GM23338 (cell line): ENCODE results near the gene MAP2K2.

Experiments
- CREB1 ChIP-seq: fragments of 250-450 bp; sonication (Bioruptor Pico); IDR thresholded peaks from 2 replicates; pipeline ENCODE4 v1.5.0; 2020; ENCODE audit warnings: low read depth, mild to moderate bottlenecking, moderate library complexity
- CTCF ChIP-seq, 2 experiments: fragments of 200-600 bp in 1 of 2; sonication (generic) in 1 of 2; conservative IDR thresholded peaks; 2 replicates each; pipeline versions ENCODE4 v1.5.1 to v1.6.1; 2016 to 2017; ENCODE audit warnings: antibody characterized with exemption in 2 of 2, low read depth in 2 of 2, mild to moderate bottlenecking in 2 of 2, moderate library complexity in 1 of 2
- EZH2 ChIP-seq: fragments of 200-600 bp; sonication (generic); IDR thresholded peaks from one replicate; pipeline ENCODE4 v1.8.0; 2017; ENCODE audit warnings: antibody characterized with exemption, mild to moderate bottlenecking, low read depth; ENCODE audit not compliant: unreplicated experiment
- EZH2phosphoT487 ChIP-seq: fragments of 200-600 bp; sonication (generic); IDR thresholded peaks from one replicate; pipeline ENCODE4 v1.8.1; 2018; ENCODE audit warnings: antibody characterized with exemption; ENCODE audit not compliant: unreplicated experiment
- JUNB ChIP-seq: IDR thresholded peaks from one replicate; pipeline ENCODE4 v1.6.1; 2016; ENCODE audit warnings: antibody characterized with exemption; ENCODE audit not compliant: unreplicated experiment
- POLR2AphosphoS5 ChIP-seq: IDR thresholded peaks from 2 replicates; pipeline ENCODE4 v1.6.1; 2016; ENCODE audit warnings: antibody characterized with exemption, low read depth
- REST ChIP-seq: IDR thresholded peaks from one replicate; pipeline ENCODE4 v1.6.1; 2018; ENCODE audit warnings: antibody characterized with exemption; ENCODE audit not compliant: unreplicated experiment
- STAT1 ChIP-seq: IDR thresholded peaks from one replicate; pipeline ENCODE4 v1.6.1; 2016; ENCODE audit warnings: antibody characterized with exemption; ENCODE audit not compliant: unreplicated experiment
- ZNF331 ChIP-seq: fragments of 250-450 bp; sonication (Bioruptor Pico); IDR thresholded peaks from 2 replicates; pipeline ENCODE4 v1.5.0; 2020; ENCODE audit warnings: low read depth, mild to moderate bottlenecking, moderate library complexity
- ZNF462 ChIP-seq: fragments of 250-450 bp; sonication (Bioruptor Pico); IDR thresholded peaks from 2 replicates; pipeline ENCODE4 v1.5.0; 2020; ENCODE audit warnings: mild to moderate bottlenecking, moderate library complexity

GRCh38 chr19:4064496-4065260 lies 59.2 kb downstream of the MAP2K2 start:
- TF ChIP-seq EZH2 (no peak), ZNF462 (CRISPR knock-in tag) (no peak), JUNB (no peak), CTCF (conservative IDR thresholded peaks at IDR 0.05; ENCODE audit: low read depth in 2 of 2) (no peak), REST (no peak), POLR2AphosphoS5 (no peak), EZH2phosphoT487 (no peak), CREB1 (CRISPR knock-in tag) (peak; percentile 63), ZNF331 (CRISPR knock-in tag) (no peak), STAT1 (no peak)
